H9 (cell line): Measurements from ENCODE around the gene SMTNL2. TPM values are rescaled to one million over a fixed set of nuclear protein-coding genes. Genes with fewer than 3 reads are reported as not detected.

Source experiments
- DNase-seq: peaks from one replicate; pipeline ENCODE4 v3.0.0-alpha.2; 2017
- H2AFZ ChIP-seq: one replicate; pipeline ENCODE4 v1.6.1; 2013; ENCODE audit warnings: mild to moderate bottlenecking, low read length, control low read depth, moderate library complexity
- H2AK5ac ChIP-seq: 2 replicates; pipeline ENCODE4 v1.6.1; 2013; ENCODE audit warnings: low read length, control low read depth, mixed read lengths; ENCODE audit not compliant: insufficient read length
- H2BK120ac ChIP-seq: one replicate; pipeline ENCODE4 v1.6.1; 2013; ENCODE audit warnings: low read depth, mild to moderate bottlenecking, low read length, control low read depth, inconsistent platforms; ENCODE audit not compliant: poor library complexity, severe bottlenecking
- H2BK12ac ChIP-seq: 2 replicates; pipeline ENCODE4 v1.6.1; 2013; ENCODE audit warnings: low read length, control low read depth, mixed read lengths, low read depth; ENCODE audit not compliant: insufficient read length
- H2BK15ac ChIP-seq: 2 replicates; pipeline ENCODE4 v1.6.1; 2013; ENCODE audit warnings: low read depth, low read length, control low read depth
- H2BK20ac ChIP-seq: one replicate; pipeline ENCODE4 v1.6.1; 2013; ENCODE audit warnings: low read depth, mild to moderate bottlenecking, low read length, control low read depth, inconsistent platforms; ENCODE audit not compliant: poor library complexity, severe bottlenecking
- H2BK5ac ChIP-seq: 2 replicates; pipeline ENCODE4 v1.6.1; 2013; ENCODE audit warnings: low read length, control low read depth, mixed read lengths; ENCODE audit not compliant: insufficient read length
- H3K14ac ChIP-seq: 2 replicates; pipeline ENCODE4 v1.6.1; 2013; ENCODE audit warnings: low read length, control low read depth; ENCODE audit not compliant: insufficient read depth
- H3K18ac ChIP-seq: 2 replicates; pipeline ENCODE4 v1.6.1; 2013; ENCODE audit warnings: low read depth, mild to moderate bottlenecking, mixed read lengths, low read length, control low read depth; ENCODE audit not compliant: insufficient read length
- H3K23ac ChIP-seq: 2 replicates; pipeline ENCODE4 v1.6.1; 2013; ENCODE audit warnings: low read length, control low read depth, mixed read lengths, low read depth; ENCODE audit not compliant: insufficient read length
- H3K23me2 ChIP-seq: 2 replicates; pipeline ENCODE4 v1.6.1; 2013; ENCODE audit warnings: low read depth, mild to moderate bottlenecking, mixed read lengths, low read length, control low read depth; ENCODE audit not compliant: insufficient read length, poor library complexity, severe bottlenecking
- H3K27ac ChIP-seq: 2 replicates; pipeline ENCODE4 v1.5.1; 2013; ENCODE audit warnings: low read length, control low read depth, mixed read lengths, low read depth; ENCODE audit not compliant: insufficient read length
- H3K27me3 ChIP-seq: 2 replicates; pipeline ENCODE4 v1.6.1; 2013; ENCODE audit warnings: low read length, control low read depth, inconsistent platforms; ENCODE audit not compliant: insufficient read depth
- H3K4ac ChIP-seq: 2 replicates; pipeline ENCODE4 v1.6.1; 2013; ENCODE audit warnings: low read depth, mild to moderate bottlenecking, control low read depth, inconsistent platforms, low read length, moderate library complexity
- H3K4me1 ChIP-seq: 2 replicates; pipeline ENCODE4 v1.6.1; 2013; ENCODE audit warnings: low read length, control low read depth, inconsistent platforms; ENCODE audit not compliant: insufficient read depth
- H3K4me2 ChIP-seq: 2 replicates; pipeline ENCODE4 v1.6.1; 2013; ENCODE audit warnings: low read length, control low read depth, mixed read lengths; ENCODE audit not compliant: insufficient read length, insufficient read depth
- H3K56ac ChIP-seq: 2 replicates; pipeline ENCODE4 v1.6.1; 2013; ENCODE audit warnings: low read depth, mild to moderate bottlenecking, mixed read lengths, low read length, control low read depth; ENCODE audit not compliant: insufficient read length
- H3K79me1 ChIP-seq: 2 replicates; pipeline ENCODE4 v1.6.1; 2013; ENCODE audit warnings: low read depth, mild to moderate bottlenecking, moderate library complexity, low read length, control low read depth, inconsistent platforms; ENCODE audit not compliant: insufficient read depth, poor library complexity, severe bottlenecking
- H3K79me2 ChIP-seq: 2 replicates; pipeline ENCODE4 v1.6.1; 2013; ENCODE audit warnings: low read length, control low read depth, inconsistent platforms; ENCODE audit not compliant: insufficient read depth
- H3K9ac ChIP-seq: 2 replicates; pipeline ENCODE4 v1.6.1; 2013; ENCODE audit warnings: low read length, control low read depth, mixed read lengths; ENCODE audit not compliant: insufficient read length; ENCODE audit errors: extremely low read depth
- H3K9me3 ChIP-seq: one replicate; pipeline ENCODE4 v1.6.1; 2013; ENCODE audit warnings: low read depth, low read length, inconsistent platforms; ENCODE audit not compliant: control insufficient read depth
- H3T11ph ChIP-seq: one replicate; pipeline ENCODE4 v1.6.1; 2013; ENCODE audit warnings: mild to moderate bottlenecking, low read length, control low read depth, inconsistent platforms
- H4K20me1 ChIP-seq: one replicate; pipeline ENCODE4 v1.6.1; 2013; ENCODE audit not compliant: control insufficient read depth, insufficient read length, insufficient read depth
- H4K5ac ChIP-seq: 2 replicates; pipeline ENCODE4 v1.6.1; 2013; ENCODE audit warnings: low read depth, mild to moderate bottlenecking, mixed read lengths, low read length, control low read depth; ENCODE audit not compliant: insufficient read length
- H4K8ac ChIP-seq: replicated peaks from 2 replicates; pipeline ENCODE4 v1.6.1; 2013; ENCODE audit warnings: low read length, control low read depth, mixed read lengths, low read depth; ENCODE audit not compliant: insufficient read length
- H4K91ac ChIP-seq: 2 replicates; pipeline ENCODE4 v1.6.1; 2013; ENCODE audit warnings: low read depth, mild to moderate bottlenecking, moderate library complexity, mixed read lengths, low read length, control low read depth; ENCODE audit not compliant: insufficient read length
- H3K27ac Mint-ChIP-seq, 3 experiments: 2 replicates in 2 of 3; 3 replicates in 1 of 3; pipeline ENCODE4 v1.8.0; 2020 to 2021; ENCODE audit warnings: mixed read lengths in 3 of 3, mild to moderate bottlenecking in 1 of 3, moderate library complexity in 1 of 3
- H3K27me3 Mint-ChIP-seq: 2 replicates; pipeline ENCODE4 v1.8.0; 2021; ENCODE audit warnings: low read depth, mild to moderate bottlenecking, moderate library complexity, mixed read lengths
- H3K36me3 Mint-ChIP-seq, 3 experiments: 2 replicates in 2 of 3; 3 replicates in 1 of 3; pipeline ENCODE4 v1.8.0; 2020 to 2021; ENCODE audit warnings: low read depth in 3 of 3, mixed read lengths in 3 of 3; ENCODE audit not compliant: insufficient read depth in 1 of 3
- H3K4me1 Mint-ChIP-seq, 2 experiments: 2 replicates each; pipeline ENCODE4 v1.8.0; 2020; ENCODE audit warnings: mixed read lengths in 2 of 2
- H3K4me3 Mint-ChIP-seq, 2 experiments: 2 replicates in 1 of 2; 3 replicates in 1 of 2; pipeline ENCODE4 v1.8.0; 2020 to 2021; ENCODE audit warnings: mild to moderate bottlenecking in 2 of 2, mixed read lengths in 2 of 2, moderate library complexity in 1 of 2
- H3K9me3 Mint-ChIP-seq, 2 experiments: 2 replicates in 1 of 2; 3 replicates in 1 of 2; pipeline ENCODE4 v1.8.0; 2020; ENCODE audit warnings: mild to moderate bottlenecking in 2 of 2, mixed read lengths in 2 of 2, moderate library complexity in 1 of 2
- WGBS: extraction: QIAGEN DNeasy Blood & Tissue Kit; methylation state at CpG from one replicate; pipeline ENCODE4 v1.1.7; 2013; ENCODE audit warnings: missing lambda C conversion rate, low lambda C conversion rate, mixed read lengths; ENCODE audit not compliant: insufficient read length; ENCODE audit errors: extremely low coverage; 5-methylcytosine and 5-hydroxymethylcytosine counted together
- total RNA-seq: library from RNA; stranded (reverse); gene quantifications from 2 replicates; pipeline ENCODE4 v1.2.1, GENCODE V29; 2021
- TF ChIP-seq, protein P1 (sequence below): fragments of 200-600 bp; sonication (generic); conservative IDR thresholded peaks from 3 replicates; pipeline ENCODE4 v1.8.0; 2021; ENCODE audit warnings: antibody characterized with exemption, mild to moderate bottlenecking

Gene SMTNL2
- total RNA-seq, 1 experiment from 2014 or later = 0.77 TPM

DNA sequence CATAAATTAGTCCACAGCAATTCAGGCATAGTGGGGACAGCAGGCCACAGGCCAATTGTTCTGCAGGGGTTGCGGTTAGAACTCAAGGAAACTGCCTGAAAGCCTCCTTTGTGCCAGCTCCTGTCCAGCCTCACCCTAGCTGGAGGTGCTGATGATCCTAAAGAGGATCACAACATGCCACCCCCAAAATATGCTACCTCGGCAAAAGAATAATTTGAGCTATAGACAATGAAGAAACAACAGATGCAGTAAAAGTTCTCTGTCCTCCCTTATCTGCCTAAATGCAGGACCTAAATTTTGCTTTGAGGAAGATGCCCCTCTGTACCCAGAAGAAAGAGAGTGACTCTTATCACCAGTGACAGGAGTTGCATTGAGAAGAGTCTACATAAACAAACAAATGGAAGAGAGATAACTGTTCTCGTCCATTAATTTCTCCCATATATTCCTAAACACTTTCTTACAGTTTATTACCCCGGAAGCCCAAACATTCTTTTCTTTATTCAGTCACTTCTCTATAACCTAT, 42.5 kb downstream of the SMTNL2 start:
- Histone ChIP-seq H4K20me1 (no peaks in the 10 kb centered on the region), H2AFZ (no peak overlapping the region), H3T11ph (no peak overlapping the region), H3K4me1 (peaks cover 2% of the 10 kb centered on the region; the same call in 1 of the 2 replicates), H4K8ac (no peak overlapping the region), H3K23ac (no peak overlapping the region), H4K5ac (no peak overlapping the region), H3K4ac (no peak overlapping the region), H3K14ac (no peak overlapping the region), H2BK20ac (no peak overlapping the region), H3K4me2 (no peak overlapping the region), H3K56ac (no peak overlapping the region), H2BK15ac (no peak overlapping the region), H3K27me3 (no peaks in the 10 kb centered on the region), H3K27ac (no peak overlapping the region), H4K91ac (no peak overlapping the region), H2BK120ac (no peak overlapping the region), H2AK5ac (no peak overlapping the region), H3K9me3 (no peaks in the 10 kb centered on the region), H2BK5ac (no peak overlapping the region), H3K79me1 (no peaks in the 10 kb centered on the region), H3K9ac (no peak overlapping the region), H3K23me2 (no peaks in the 10 kb centered on the region), H3K79me2 (no peaks in the 10 kb centered on the region), H3K18ac (no peak overlapping the region), H2BK12ac (no peak overlapping the region)
- DNase-seq = no peak
- WGBS = 100% methylated on average over 1 of the region's 4 CpGs
- peaks cover 5 to 9% of the 10 kb centered on the region in 2 experiments for H3K4me1 Mint-ChIP-seq
- H3K4me3 Mint-ChIP-seq = no peak overlapping the region
- peaks cover 5% of the 10 kb centered on the region for H3K27me3 Mint-ChIP-seq
- no peak overlapping the region for H3K27ac Mint-ChIP-seq
- H3K9me3 Mint-ChIP-seq = no peaks in the 10 kb centered on the region; a peak in 1 of 5 replicates
- H3K36me3 Mint-ChIP-seq = peaks cover 0 to 1% (median 0%) of the 10 kb centered on the region in 3 experiments; a peak in 1 of 7 replicates
- TF ChIP-seq, protein P1, sequence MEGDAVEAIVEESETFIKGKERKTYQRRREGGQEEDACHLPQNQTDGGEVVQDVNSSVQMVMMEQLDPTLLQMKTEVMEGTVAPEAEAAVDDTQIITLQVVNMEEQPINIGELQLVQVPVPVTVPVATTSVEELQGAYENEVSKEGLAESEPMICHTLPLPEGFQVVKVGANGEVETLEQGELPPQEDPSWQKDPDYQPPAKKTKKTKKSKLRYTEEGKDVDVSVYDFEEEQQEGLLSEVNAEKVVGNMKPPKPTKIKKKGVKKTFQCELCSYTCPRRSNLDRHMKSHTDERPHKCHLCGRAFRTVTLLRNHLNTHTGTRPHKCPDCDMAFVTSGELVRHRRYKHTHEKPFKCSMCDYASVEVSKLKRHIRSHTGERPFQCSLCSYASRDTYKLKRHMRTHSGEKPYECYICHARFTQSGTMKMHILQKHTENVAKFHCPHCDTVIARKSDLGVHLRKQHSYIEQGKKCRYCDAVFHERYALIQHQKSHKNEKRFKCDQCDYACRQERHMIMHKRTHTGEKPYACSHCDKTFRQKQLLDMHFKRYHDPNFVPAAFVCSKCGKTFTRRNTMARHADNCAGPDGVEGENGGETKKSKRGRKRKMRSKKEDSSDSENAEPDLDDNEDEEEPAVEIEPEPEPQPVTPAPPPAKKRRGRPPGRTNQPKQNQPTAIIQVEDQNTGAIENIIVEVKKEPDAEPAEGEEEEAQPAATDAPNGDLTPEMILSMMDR = no peak
